ENCODE results near the gene PHF2.

PHF2 gene

GRCh38 chr9:93585695-93586094 is 9.3 kb downstream of the PHF2 start:
- no peak for TF ChIP-seq CTCF (IDR thresholded peaks at IDR 0.05; ENCODE audit: low read depth, low read length)
- DNase-seq (ENCODE audit: low read depth in 2 of 2): no peak
- H3K4me3 ChIP-seq (replicated peaks in 1 of 2; ENCODE audit: low read depth in 2 of 2, low read length in 2 of 2): no peak overlapping the region

DNA sequence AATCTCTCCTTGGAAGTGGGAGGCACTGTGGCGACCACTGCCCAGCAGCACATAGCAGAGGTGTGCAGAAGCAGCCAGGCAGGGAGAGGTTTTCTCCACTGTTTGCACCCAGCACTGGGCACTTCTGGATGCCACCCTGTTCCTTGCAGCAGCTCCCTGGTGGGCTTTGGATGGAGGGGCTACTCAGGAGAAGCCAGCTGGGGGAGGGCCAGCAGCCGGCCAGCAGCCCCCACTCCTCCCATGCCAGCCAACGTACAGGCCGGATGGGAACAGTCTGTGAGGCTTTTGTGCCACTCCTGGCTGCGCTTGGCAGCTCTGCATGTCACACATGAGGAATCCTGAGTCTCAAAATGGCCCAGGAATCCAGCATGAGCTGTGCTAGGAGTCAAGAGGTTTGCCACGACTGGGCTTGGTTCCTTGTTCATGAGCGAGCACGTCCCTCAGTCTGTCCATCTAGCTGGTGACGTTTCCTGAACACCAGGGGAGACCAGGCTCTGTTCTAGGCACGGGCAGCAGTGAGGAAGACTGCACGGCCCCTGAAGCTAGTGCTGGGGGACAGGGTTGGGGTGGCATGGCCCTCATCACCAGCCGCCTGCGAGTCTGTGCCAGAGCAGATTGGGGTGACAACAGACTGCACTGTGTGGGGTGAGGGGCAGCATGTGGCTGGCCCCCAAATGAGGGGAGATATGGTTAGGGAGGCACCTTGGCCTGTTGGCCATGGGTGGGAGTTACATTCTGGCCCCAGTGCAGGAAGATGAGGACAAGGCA is 10.1 kb downstream of the PHF2 start:
- TF ChIP-seq CTCF (IDR thresholded peaks at IDR 0.05; ENCODE audit: low read depth, low read length): no peak
- DNase-seq (ENCODE audit: low read depth in 2 of 2): no peak
- no peak overlapping the region for H3K4me3 ChIP-seq (replicated peaks in 1 of 2; ENCODE audit: low read depth in 2 of 2, low read length in 2 of 2)

- TF ChIP-seq CTCF (IDR thresholded peaks at IDR 0.05; ENCODE audit: low read depth, low read length): no peak
- DNase-seq (ENCODE audit: low read depth in 2 of 2): no peak
- no peak overlapping the region for H3K4me3 ChIP-seq (replicated peaks in 1 of 2; ENCODE audit: low read depth in 2 of 2, low read length in 2 of 2)
These were observed 10.9 kb downstream of the PHF2 start for GRCh38 chr9:93587284-93587650.

- TF ChIP-seq CTCF (IDR thresholded peaks at IDR 0.05; ENCODE audit: low read depth, low read length): peak; percentile 19
- no peak overlapping the region for H3K4me3 ChIP-seq (replicated peaks in 1 of 2; ENCODE audit: low read depth in 2 of 2, low read length in 2 of 2)
- DNase-seq (ENCODE audit: low read depth in 2 of 2): no peak
These were observed 11.4 kb downstream of the PHF2 start for GRCh38 chr9:93587651-93588347.

DNA sequence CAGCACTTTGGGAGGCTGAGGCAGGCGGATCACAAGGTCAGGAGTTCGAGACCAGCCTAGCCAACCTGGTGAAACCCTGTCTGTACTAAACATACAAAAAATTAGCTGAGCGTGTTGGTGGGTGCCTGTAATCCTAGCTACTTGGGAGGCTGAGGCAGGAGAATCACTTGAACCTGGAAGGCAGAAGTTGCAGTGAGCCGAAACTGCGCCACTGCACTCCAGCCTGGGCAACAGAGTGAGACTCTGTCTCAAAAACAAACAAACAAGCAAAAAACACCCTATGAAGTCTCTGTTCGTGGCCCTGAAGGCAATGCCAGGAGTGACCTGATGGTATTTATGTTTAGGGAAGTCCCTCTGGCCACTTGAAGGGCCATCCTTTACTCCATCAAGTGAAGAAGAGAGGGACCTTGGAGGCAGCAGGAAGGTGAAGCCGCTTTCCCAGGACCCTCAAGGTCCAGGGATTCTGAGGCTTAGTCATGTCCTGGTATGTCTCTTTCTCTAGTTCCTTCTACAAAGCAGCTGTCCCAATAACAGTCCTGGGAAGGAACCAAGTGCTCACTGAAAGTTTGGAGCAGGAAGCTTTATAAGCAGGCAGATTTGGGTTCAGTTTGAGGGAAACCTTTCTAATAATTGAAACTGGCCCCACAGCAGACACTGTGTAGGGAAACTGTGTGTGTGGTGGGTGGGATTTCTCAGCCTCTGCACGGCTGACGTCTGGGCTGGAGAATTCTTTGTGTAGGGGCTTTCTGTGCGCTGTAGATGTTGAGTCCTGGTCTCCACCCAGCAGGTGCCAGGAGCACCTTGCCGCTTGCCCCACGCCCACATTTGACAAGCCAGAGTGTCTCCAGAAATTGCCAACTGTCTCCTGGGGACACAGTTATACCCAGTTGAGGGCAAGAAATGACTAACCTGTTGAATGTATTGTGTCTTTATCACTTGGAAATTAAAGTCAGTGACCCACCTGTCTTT is 12.5 kb downstream of the PHF2 start:
- TF ChIP-seq CTCF (IDR thresholded peaks at IDR 0.05; ENCODE audit: low read depth, low read length): no peak
- no peak overlapping the region for H3K4me3 ChIP-seq (replicated peaks in 1 of 2; ENCODE audit: low read depth in 2 of 2, low read length in 2 of 2)
- no peak for DNase-seq (ENCODE audit: low read depth in 2 of 2)

DNA sequence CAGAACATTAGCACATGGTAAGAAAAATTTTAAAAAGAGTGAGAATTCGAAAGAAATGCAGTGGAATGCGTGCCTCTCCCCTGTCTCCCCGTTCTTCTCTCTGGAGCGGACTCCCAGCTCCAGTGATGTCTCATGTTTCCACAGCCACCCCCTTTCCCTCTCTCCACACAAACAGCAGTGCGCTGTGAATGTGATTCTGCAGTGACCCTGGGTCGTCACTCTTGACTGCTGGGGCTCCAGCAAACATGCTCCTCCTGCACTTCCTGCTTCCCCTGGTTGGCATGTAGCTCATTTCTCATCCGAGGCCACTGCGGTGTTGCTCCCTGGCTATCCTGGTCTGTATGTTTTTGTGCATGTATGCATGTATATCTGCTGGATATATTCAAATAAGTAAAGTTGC is 13.3 kb downstream of the PHF2 start:
- H3K4me3 ChIP-seq (replicated peaks in 1 of 2; ENCODE audit: low read depth in 2 of 2, low read length in 2 of 2): no peak overlapping the region
- peak in 1 of 2 donors; percentile 34 for DNase-seq (ENCODE audit: low read depth in 2 of 2)
- TF ChIP-seq CTCF (IDR thresholded peaks at IDR 0.05; ENCODE audit: low read depth, low read length): no peak
